Small intestine (tissue), 7 donors: Measurements from ENCODE around the gene PTGFRN. TPM values are rescaled to one million over a fixed set of nuclear protein-coding genes. Genes with fewer than 3 reads are reported as not detected.

Source experiments
- DNase-seq, 2 donors: peaks; one replicate each; pipeline versions ENCODE4 v3.0.0 to v3.0.0-alpha.2; 2013
- FAIRE-seq: peaks from 2 replicates; lab custom pipeline; 2012; peaks lifted over from hg19 to GRCh38; lab: Jason Lieb, UNC
- H3K27ac ChIP-seq, 3 donors: one replicate each; pipeline ENCODE4 v1.5.1; 2013; ENCODE audit warnings: low read length in 2 of 3, mild to moderate bottlenecking in 2 of 3, control low read depth in 1 of 3, inconsistent platforms in 1 of 3, low read depth in 1 of 3, moderate library complexity in 1 of 3
- H3K27me3 ChIP-seq, 3 donors: one replicate each; pipeline ENCODE4 v1.6.1; 2013; ENCODE audit warnings: low read length in 3 of 3, inconsistent platforms in 1 of 3; ENCODE audit not compliant: control insufficient read depth in 3 of 3, insufficient read depth in 3 of 3
- H3K36me3 ChIP-seq, 3 donors: one replicate each; pipeline ENCODE4 v1.6.1; 2013; ENCODE audit warnings: low read length in 3 of 3, inconsistent platforms in 1 of 3, low read depth in 1 of 3, mild to moderate bottlenecking in 1 of 3, moderate library complexity in 1 of 3; ENCODE audit not compliant: control insufficient read depth in 3 of 3, insufficient read depth in 2 of 3
- H3K4me1 ChIP-seq, 3 donors: one replicate each; pipeline ENCODE4 v1.6.1; 2013; ENCODE audit warnings: low read length in 2 of 3, inconsistent platforms in 1 of 3, low read depth in 1 of 3, mild to moderate bottlenecking in 1 of 3, moderate library complexity in 1 of 3; ENCODE audit not compliant: control insufficient read depth in 3 of 3, insufficient read depth in 2 of 3
- H3K4me3 ChIP-seq, 3 donors: one replicate each; pipeline ENCODE4 v1.5.1; 2013; ENCODE audit warnings: low read length in 3 of 3, control low read depth in 1 of 3, inconsistent platforms in 1 of 3, low read depth in 1 of 3, mild to moderate bottlenecking in 1 of 3, moderate library complexity in 1 of 3
- H3K9me3 ChIP-seq, 2 donors: one replicate each; pipeline ENCODE4 v1.6.1; 2013; ENCODE audit warnings: low read depth in 1 of 2, low read length in 1 of 2; ENCODE audit not compliant: control insufficient read depth in 2 of 2, insufficient read depth in 1 of 2
- WGBS, 3 donors: extraction: QIAGEN DNeasy Blood & Tissue Kit; methylation state at CpG; one replicate each; pipeline ENCODE4 v1.1.7; 2013; 5-methylcytosine and 5-hydroxymethylcytosine counted together
- polyA plus RNA-seq, 4 donors: library from polyadenylated mRNA; stranded (reverse) in 3 of 4; unstranded in 1 of 4; fragments of 200-250 nt in 3 of 4; fragments of 120-200 nt in 1 of 4; gene quantifications; one replicate each; pipeline versions ENCODE4 v1.2.1 to v1.2.3, GENCODE V29; 2013
- donor health status: healthy with polysubstance abuse.
- donor health status: control.
- donor health status: control.
- donor health status: Bipolar disorder and iron deficiency.
- donor health status: healthy.

The PTGFRN gene
- polyA plus RNA-seq, 4 donors: 12.7 to 26.9 (median 19.2) TPM

DNA sequence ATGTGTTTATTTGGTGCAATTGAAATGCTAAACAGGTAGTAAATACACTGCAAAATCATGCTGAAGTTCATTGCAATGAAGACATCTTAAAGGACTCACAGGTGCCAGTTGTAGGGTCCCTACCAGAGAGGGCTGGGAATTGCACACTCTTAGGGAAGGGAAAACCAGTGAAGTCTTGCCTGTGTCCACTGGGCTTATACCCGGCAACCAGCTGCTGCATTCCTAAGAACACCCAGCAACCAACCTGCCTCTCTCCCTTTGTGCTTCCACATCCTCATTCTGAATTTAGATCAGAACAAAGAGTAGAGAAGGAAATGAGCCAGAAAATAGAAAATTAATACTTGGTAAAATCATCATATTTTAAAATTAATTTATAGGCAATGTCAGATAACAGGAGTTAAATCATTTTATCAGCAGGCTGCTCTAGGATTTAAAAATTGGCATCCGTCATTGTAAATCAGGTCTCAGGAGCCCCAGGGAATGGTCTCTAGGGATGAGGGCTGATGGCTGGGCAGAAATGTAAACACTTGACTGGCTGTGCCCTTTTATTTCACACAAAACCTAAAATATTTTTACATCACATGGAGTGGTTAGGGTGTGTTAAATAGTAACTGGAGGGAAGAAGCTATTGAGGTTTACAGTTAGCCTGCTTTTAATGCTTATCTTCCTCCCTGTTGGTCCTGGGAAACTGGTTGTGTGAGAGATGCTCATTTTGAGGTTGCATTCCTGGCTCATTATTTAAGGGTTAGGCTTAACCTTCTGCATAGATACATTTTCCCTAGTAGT, 31.3 kb downstream of the PTGFRN start:
- Histone ChIP-seq H3K36me3 (peaks cover 0 to 24% (median 4%) of the 10 kb centered on the region in 3 donors), H3K9me3 (peaks cover 0 to 7% of the 10 kb centered on the region in 2 donors), H3K27me3 (no peaks in the 10 kb centered on the region), H3K27ac (no peak overlapping the region), H3K4me1 (peaks cover 0 to 20% (median 5%) of the 10 kb centered on the region in 3 donors), H3K4me3 (no peak overlapping the region)
- DNase-seq: no peak
- WGBS, 3 donors: 89 to 90% (median 89%) methylated on average over 2 of the region's 2 CpGs
- no peak for FAIRE-seq

DNA sequence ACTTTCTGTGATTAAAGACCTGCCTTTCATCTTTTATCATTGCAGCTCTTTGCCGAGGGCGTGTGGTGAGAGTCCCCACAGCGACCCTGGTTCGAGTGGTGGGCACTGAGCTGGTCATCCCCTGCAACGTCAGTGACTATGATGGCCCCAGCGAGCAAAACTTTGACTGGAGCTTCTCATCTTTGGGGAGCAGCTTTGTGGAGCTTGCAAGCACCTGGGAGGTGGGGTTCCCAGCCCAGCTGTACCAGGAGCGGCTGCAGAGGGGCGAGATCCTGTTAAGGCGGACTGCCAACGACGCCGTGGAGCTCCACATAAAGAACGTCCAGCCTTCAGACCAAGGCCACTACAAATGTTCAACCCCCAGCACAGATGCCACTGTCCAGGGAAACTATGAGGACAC, 32.0 kb downstream of the PTGFRN start:
- no peak for FAIRE-seq
- DNase-seq: no peak
- Histone ChIP-seq H3K27me3 (no peaks in the 10 kb centered on the region), H3K9me3 (peaks cover 0 to 7% of the 10 kb centered on the region in 2 donors), H3K27ac (no peak overlapping the region), H3K4me1 (peaks cover 0 to 20% (median 5%) of the 10 kb centered on the region in 3 donors), H3K4me3 (no peak overlapping the region), H3K36me3 (peaks cover 0 to 24% (median 4%) of the 10 kb centered on the region in 3 donors)
- WGBS, 3 donors: 91 to 95% (median 93%) methylated on average over 13 of the region's 13 CpGs

DNA sequence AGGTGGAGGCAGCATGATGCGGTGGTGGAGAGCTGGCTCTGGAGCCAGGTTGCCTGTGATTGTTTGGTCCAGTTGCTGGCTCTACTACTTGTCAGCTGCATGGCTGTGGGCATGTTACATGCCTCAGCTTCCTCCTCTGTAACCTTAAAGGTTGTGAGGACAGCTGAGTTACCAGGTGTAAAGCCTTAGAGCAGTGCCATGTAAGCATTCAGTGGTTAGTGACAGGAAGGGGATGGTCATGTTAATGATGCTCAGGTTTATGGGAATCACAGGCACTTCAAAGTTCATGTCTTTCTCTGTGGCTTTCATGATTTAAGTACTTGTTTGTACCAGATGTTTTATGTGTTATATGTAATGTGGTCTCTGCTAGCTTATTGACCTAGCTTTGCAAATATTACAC, 32.6 kb downstream of the PTGFRN start:
- FAIRE-seq (no peak), DNase-seq (no peak)
- no peaks in the 10 kb centered on the region for H3K27me3 ChIP-seq
- peaks cover 0 to 24% (median 4%) of the 10 kb centered on the region in 3 donors for H3K36me3 ChIP-seq
- WGBS, 3 donors: 87 to 94% (median 94%) methylated on average over 1 of the region's 1 CpG
- peaks cover 0 to 7% of the 10 kb centered on the region in 2 donors for H3K9me3 ChIP-seq
- no peak overlapping the region for H3K4me3 ChIP-seq
- H3K27ac ChIP-seq: no peak overlapping the region
- H3K4me1 ChIP-seq: peaks cover 0 to 20% (median 5%) of the 10 kb centered on the region in 3 donors

DNA sequence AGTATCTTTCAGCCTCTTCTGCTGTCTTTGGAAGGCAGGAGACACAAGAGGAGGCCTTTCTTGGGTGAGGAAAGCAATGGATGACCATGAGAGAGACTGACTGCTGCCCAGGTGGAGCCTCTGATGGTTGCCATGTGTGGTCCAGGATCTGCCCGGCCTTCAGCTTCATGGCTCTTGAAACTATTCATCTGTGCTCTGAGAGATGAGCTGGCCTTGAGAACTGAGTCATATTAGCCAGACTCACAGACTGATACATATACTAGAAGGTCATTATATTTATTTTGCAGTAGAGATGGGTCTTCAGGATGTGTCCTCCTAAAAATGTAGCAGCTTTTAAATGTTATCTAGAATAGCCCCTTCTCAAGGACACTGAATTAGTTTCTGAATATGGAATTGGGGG, 33.7 kb downstream of the PTGFRN start:
- FAIRE-seq (no peak), DNase-seq (no peak)
- no peak overlapping the region for H3K27ac ChIP-seq
- H3K36me3 ChIP-seq: peaks cover 0 to 29% (median 4%) of the 10 kb centered on the region in 3 donors
- H3K4me1 ChIP-seq: peaks cover 0 to 20% (median 5%) of the 10 kb centered on the region in 3 donors
- 80 to 93% (median 83%) methylated on average over 1 of the region's 1 CpG for WGBS, 3 donors
- H3K27me3 ChIP-seq: no peaks in the 10 kb centered on the region
- H3K4me3 ChIP-seq: no peak overlapping the region
- peaks cover 0 to 7% of the 10 kb centered on the region in 2 donors for H3K9me3 ChIP-seq

DNA sequence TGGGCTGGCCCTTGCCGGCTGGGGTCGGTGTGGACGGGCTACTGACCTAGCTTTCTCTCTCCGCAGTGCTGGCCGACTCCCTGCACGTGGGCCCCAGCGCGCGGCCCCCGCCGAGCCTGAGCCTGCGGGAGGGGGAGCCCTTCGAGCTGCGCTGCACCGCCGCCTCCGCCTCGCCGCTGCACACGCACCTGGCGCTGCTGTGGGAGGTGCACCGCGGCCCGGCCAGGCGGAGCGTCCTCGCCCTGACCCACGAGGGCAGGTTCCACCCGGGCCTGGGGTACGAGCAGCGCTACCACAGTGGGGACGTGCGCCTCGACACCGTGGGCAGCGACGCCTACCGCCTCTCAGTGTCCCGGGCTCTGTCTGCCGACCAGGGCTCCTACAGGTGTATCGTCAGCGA, 34.9 kb downstream of the PTGFRN start:
- Histone ChIP-seq H3K4me3 (no peak overlapping the region), H3K9me3 (no peaks in the 10 kb centered on the region), H3K36me3 (peaks cover under 1 to 32% (median 5%) of the 10 kb centered on the region in 3 donors), H3K27ac (no peak overlapping the region), H3K4me1 (peaks cover 0 to 11% (median 0%) of the 10 kb centered on the region in 3 donors), H3K27me3 (no peaks in the 10 kb centered on the region)
- no peak for FAIRE-seq
- WGBS, 3 donors: 95 to 97% (median 97%) methylated on average over 33 to 42 of the region's 42 CpGs
- no peak for DNase-seq

DNA sequence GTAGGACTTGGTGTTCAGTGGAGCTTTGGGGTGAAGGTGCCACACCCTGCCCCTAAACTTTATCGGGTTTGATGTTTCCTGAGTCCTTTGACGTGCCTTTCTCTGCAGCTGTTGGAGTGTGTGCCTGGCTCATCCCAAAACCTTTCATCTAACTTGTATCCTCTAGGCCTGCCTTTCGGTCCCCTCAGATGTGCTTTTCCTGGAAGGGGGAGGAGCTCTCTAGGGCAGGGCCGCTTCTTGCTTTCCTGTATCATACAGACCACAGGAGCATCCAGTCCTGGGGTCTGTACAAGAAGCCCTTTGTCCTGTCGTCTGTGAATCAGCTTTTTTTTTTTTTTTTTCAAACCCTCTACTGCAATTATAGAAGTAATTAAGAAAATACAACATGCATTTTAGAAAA, 35.7 kb downstream of the PTGFRN start:
- no peak overlapping the region for H3K4me3 ChIP-seq
- peaks cover 0 to 3% (median 0%) of the 10 kb centered on the region in 3 donors for H3K4me1 ChIP-seq
- H3K27me3 ChIP-seq: no peaks in the 10 kb centered on the region
- no peak for FAIRE-seq
- H3K36me3 ChIP-seq: peaks cover 3 to 36% (median 8%) of the 10 kb centered on the region in 3 donors
- H3K27ac ChIP-seq: no peak overlapping the region
- WGBS, 3 donors: 76 to 86% (median 83%) methylated on average over 5 of the region's 5 CpGs
- H3K9me3 ChIP-seq: no peaks in the 10 kb centered on the region
- DNase-seq: no peak

DNA sequence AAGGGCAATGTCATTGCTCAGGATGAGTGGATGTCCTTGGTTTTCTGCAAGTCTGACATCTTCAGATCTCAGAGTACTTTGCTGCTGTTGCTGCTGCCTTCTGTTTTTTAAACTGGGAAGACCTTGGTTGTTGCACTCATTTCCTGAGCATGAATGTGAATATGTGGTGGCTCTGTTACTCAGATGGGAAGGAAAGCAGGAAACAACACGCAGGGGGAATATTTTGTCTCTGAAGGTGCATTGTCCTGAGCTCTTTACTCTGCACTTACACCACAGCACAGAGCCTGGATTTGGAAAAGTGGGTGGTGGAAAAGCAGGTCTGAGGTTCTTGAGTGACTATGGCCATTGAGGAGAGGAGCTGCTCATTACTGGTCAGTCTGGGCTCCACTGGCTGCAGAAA, 36.3 kb downstream of the PTGFRN start:
- H3K4me1 ChIP-seq: peaks cover 0 to 3% (median 0%) of the 10 kb centered on the region in 3 donors
- no peak overlapping the region for H3K4me3 ChIP-seq
- FAIRE-seq (no peak), DNase-seq (no peak)
- H3K36me3 ChIP-seq: peaks cover 3 to 38% (median 8%) of the 10 kb centered on the region in 3 donors
- WGBS, 3 donors: 73 to 80% (median 77%) methylated on average over 1 of the region's 1 CpG
- H3K27ac ChIP-seq: no peak overlapping the region
- no peaks in the 10 kb centered on the region for H3K9me3 ChIP-seq
- H3K27me3 ChIP-seq: no peaks in the 10 kb centered on the region

DNA sequence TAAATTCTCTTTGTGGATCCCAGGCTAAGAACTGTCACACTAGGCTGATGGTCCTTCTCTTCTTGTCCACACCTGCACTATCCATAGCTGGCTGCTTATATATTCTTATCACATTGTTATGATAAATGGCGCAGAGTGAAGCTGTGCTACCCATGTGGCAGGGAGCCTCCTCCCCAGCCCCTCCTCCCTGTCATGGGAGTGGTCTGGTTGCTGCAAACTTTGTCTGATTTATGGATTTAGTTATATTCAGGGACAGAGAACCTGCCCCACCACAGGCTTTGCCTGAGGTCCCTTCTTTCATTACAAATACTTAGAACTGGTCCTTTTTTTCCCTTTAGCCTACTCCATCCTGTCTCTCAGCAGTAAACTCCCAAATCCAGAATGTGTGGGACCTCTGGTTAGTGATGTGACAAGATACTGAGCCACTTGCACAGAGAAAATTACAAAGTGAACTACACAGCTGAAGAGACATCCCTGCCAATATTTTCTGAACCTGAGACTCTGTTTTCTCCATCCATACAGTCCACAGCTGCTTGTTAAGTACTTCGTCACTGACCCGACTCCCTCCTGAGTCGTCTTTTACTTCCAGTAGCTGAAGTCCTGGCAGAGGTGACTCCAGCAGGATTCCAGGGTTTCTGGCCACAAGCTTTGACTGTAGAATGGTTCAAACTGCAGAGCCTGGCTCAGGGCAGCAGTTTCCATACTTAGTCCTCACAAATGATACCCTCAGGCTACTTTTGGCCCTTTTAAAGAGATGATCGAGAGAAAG, 37.6 kb downstream of the PTGFRN start:
- DNase-seq (no peak), FAIRE-seq (no peak)
- H3K36me3 ChIP-seq: peaks cover 3 to 32% (median 8%) of the 10 kb centered on the region in 3 donors
- H3K4me3 ChIP-seq: no peak overlapping the region
- H3K27me3 ChIP-seq: no peaks in the 10 kb centered on the region
- no peak overlapping the region for H3K27ac ChIP-seq
- 66 to 70% (median 69%) methylated on average over 5 of the region's 5 CpGs for WGBS, 3 donors
- peaks cover 0 to under 1% (median 0%) of the 10 kb centered on the region in 3 donors for H3K4me1 ChIP-seq
- no peaks in the 10 kb centered on the region for H3K9me3 ChIP-seq
